Stimulated activated CD4-positive, alpha-beta T cell treated with anti-CD3 and anti-CD28 coated beads, Interleukin-4, amount 100 ng/mL, for 1 hour (primary cell): ENCODE measurements around the gene TEX55.
"Not testable (repeated sequence)": the region's sequence is repeated elsewhere in the genome, so short reads cannot be mapped to it uniquely, and the experiment has no call there.

Experiments
- DNase-seq: peaks from one replicate; pipeline ENCODE4 v3.0.0-alpha.2; 2020

TEX55 gene

DNA sequence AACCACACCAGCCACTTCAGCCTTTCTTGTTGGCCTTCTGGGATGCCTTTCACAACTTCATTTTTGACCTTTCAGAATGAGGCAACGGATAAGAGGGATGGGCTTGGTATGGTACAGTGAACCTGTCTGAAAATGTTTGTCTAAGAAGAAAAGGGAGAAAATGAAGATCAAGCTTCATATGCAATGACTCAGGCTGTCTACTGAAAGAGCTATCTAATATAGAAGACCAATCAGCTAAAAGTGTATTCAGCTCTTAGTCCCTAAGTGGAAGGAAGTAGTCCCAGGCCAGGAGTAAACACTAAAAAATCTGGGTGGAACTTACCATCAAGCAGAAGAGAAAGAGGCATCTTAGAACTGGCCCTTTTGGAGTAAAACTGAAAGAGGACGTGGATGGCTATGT is 15.3 kb downstream of the TEX55 start:
- DNase-seq = no peak

DNA sequence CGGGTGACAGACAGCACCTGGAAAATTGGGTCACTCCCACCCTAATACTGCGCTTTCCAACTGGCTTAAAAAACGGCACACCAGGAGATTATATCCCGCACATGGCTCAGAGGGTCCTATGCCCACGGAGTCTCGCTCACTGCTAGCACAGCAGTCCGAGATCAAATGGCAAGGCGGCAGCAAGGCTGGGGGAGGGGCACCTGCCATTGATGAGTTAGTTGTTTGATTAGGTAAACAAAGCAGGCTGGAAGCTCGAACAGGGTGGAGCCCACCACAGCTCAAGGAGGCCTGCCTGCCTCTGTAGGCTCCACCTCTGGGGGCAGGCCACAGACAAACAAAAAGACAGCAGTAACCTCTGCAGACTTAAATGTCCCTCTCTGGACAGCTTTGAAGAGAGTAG is 18.8 kb downstream of the TEX55 start:
- DNase-seq = not testable (repeated sequence)

- DNase-seq = no peak
These were observed 24.9 kb downstream of the TEX55 start for GRCh38 chr3:119170821-119171220.

GRCh38 chr3:119173325-119173724 is 27.4 kb downstream of the TEX55 start, which contains the start of gene UPK1B:
TSS of gene UPK1B (plus strand) at chr3:119173598. CDS start at chr3:119186742, 13,144 bp downstream.
- no peak for DNase-seq

DNA sequence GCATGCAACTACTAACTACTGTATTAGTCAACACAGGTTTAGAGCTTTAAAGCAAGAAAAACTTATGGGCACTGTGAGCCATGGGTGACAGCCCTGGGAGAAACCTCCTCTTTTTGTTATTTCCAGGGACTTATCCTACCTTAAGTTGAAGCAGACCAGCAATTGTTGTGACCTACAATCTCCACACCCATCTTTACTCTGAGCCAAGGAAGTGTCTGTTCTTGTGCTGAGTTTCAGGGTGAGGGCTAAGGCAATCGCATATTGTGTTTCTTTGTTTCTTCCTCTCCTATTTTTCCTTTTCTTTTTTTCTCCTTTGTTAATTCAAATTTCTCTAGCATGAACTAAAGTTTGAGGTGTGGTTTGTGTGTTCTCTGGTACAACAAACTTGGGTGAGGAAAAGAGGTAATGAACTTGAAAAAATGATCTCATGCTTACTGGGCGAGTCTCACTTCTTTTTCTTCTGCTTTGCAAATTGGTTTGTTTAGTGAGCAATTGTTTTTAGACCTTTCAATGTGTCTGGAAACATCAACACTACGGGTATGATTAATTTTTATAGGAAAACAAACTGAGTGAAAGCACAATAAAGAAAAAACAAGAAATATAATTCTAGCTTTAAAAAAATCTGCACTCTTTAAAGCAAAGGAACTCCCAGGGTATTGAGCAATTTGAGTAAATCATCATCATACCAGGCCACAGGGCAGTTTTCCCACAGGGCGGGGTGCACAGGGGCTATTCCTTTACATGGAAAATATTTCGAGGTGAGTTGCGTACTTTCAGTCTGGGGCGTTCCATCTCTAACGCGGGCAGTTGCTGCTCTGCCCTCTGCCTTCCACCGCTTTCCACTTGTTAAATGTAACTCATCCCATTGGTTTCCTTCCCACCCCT is 30.1 kb downstream of the TEX55 start:
- DNase-seq = no peak

DNA sequence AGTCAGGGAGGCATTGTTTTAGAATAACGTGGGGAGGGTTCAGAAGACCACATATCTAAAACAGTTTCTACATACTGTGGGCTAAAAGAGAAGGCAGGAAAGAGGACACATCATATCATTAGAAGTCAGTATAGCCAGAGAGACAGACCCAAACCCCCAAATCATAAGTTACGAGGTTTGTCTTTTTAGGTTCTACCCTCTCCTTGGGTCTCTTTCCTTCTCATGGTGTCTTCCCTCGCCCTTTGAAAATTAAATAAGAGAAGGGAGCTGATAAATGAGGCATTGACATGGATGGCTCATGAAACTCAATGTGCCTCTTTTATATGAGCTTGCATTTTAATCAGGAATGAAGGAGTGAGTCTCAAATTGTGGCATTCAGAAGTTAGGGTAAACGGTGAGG is 30.8 kb downstream of the TEX55 start:
- DNase-seq = no peak

GRCh38 chr3:119177321-119177720 is 31.4 kb downstream of the TEX55 start:
- no peak for DNase-seq

GRCh38 chr3:119181765-119182164 is 35.8 kb downstream of the TEX55 start:
- no peak for DNase-seq

- DNase-seq = no peak
These were observed 38.1 kb downstream of the TEX55 start for GRCh38 chr3:119184111-119184510.

DNA sequence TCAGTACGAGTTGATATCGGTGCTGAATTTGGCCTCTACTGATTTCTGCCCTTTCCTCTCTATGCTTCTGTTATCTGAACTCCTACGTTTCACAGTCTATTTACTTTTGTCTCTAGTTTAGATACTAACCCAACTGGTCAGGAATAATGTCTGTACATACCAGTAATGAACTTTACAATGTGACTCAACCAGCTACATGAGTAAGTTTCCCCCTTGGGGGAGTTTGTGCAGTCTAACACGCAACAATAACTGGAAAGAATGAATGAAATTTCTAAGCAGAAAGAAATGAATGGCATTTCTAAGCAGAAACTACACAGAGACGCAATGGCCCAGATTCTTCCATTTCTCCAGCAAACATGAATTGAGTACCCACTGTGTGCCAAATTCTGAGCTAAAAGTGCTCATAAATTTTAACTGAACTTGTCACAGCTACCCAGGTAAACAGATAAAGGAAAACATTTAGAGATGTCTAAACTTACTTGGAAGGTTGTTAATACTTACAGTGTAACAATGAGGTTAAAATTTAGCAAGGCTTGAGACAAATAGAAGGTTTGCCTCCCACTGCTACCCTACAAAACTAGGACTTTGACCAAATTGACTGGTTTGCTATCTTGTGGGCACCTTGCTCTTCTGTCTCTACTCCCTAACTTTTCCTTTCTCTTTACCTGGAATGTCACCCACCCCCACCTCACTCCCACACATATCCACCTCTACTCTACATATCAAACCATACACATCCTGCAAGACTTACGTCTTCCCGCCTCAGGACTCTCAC is 39.0 kb downstream of the TEX55 start:
- no peak for DNase-seq

- no peak for DNase-seq
These were observed 41.3 kb downstream of the TEX55 start for GRCh38 chr3:119187266-119187665.

DNA sequence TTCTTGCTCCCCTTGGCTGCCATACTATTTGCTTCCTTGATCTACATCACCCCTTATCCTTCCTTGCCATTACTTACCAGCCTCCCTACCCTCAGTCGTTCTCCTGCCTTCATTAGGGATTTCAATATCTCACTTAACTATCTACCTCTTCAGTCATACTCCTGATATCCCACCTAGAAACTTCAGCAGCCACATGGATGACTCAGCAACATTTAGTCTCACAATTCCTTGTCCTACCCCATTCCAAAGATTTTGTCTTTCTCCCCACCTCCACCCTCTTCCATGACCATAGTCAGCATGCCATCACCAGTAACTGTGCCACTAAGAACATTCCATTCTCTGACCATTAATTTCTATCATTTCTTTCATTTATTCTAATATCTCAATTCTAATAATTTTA is 45.8 kb downstream of the TEX55 start:
- no peak for DNase-seq

DNA sequence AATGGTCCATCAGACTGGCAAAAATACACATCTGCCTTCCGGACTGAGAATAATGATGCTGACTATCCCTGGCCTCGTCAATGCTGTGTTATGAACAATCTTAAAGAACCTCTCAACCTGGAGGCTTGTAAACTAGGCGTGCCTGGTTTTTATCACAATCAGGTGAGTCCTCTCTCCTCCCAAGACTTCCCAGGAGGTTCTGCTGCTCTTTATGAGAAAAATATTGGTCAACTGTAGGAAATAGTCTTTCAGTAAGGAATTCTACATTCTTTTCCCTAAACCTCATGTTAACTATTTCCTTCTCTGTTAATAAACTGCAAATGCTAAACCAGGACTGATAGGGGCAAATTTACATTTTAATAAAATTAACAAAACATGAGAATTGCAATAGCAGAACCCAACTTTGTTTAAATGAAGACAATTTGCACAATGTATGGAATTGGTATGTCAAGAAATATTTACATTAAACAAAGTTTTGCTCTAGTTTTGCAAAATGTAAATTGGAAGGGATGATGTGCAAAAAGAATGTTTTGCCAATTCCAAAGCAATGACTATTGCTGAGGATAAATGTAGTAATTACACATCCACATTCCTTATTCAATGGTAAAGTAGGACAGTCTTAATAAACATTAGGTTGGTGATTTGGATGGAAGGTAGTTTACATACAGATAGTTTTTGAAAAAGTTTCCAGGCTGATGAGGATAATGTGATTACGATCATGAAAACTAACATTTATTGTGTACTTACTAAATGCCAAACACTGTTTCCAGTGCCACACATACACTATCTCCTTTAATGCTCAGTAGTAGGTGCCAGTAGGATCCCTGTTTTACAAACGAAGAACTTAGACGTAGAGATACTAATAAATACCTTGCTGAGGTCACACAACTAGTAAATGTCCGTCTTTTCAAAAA is 48.5 kb downstream of the TEX55 start:
- DNase-seq = no peak

- DNase-seq = no peak
These were observed 49.1 kb downstream of the TEX55 start for GRCh38 chr3:119195151-119195476.

DNA sequence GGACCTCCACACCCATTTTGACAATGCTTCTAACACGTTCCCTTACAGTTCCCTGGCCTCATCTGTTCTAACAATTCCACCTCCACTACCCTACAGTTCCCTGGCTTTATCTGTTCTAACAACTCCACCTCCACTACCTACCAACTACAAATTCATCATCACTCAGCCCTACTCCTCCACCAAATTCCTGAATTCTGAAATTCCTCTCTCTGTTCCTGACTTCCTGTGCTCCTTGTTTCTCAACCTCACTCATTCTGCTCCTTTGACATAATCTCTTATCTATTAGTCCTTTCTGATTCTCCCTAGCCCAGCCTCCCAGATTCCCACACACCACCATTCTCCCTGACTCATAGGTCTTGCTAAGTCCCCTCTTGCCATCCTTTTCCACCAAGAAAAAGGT is 49.9 kb downstream of the TEX55 start:
- no peak for DNase-seq
